HFFc6 (cell line): ENCODE data around the gene PTS. TPM values are rescaled to one million over a fixed set of nuclear protein-coding genes. Genes with fewer than 3 reads are reported as not detected.

ENCODE experiments used
- DNase-seq: peaks from one replicate; pipeline ENCODE4 v3.0.0-alpha.2; 2018
- H3K27ac Mint-ChIP-seq: 2 replicates; pipeline ENCODE4 v1.8.0; 2020; ENCODE audit warnings: mild to moderate bottlenecking, mixed read lengths
- H3K27me3 Mint-ChIP-seq: 2 replicates; pipeline ENCODE4 v1.8.0; 2021; ENCODE audit warnings: mild to moderate bottlenecking, moderate library complexity, mixed read lengths; ENCODE audit not compliant: insufficient read depth
- H3K36me3 Mint-ChIP-seq: 2 replicates; pipeline ENCODE4 v1.8.0; 2021; ENCODE audit warnings: low read depth, mixed read lengths
- H3K4me1 Mint-ChIP-seq: 2 replicates; pipeline ENCODE4 v1.8.0; 2020; ENCODE audit warnings: low read depth, mixed read lengths
- H3K4me3 Mint-ChIP-seq: 2 replicates; pipeline ENCODE4 v1.8.0; 2020; ENCODE audit warnings: mild to moderate bottlenecking, moderate library complexity, mixed read lengths
- H3K9me3 Mint-ChIP-seq: 2 replicates; pipeline ENCODE4 v1.8.0; 2020; ENCODE audit warnings: mild to moderate bottlenecking, mixed read lengths
- CTCF ChIP-seq: fragments of 200-600 bp; sonication (generic); IDR thresholded peaks from 2 replicates; pipeline ENCODE4 v1.5.0; 2021; ENCODE audit warnings: antibody characterized with exemption, mild to moderate bottlenecking
- total RNA-seq, 6 experiments: library from RNA; stranded (reverse); fragmentation: NEBNext Ultra II Directional; extraction: Animal tissue kit (Norgen Biotek cat#: 25700); gene quantifications; 2 replicates in 1 of 6; 3 replicates in 5 of 6; pipeline ENCODE4 v1.2.3, GENCODE V29; 2021

Gene PTS
- total RNA-seq, 6 experiments from 2014 or later, result 73.1 to 78.9 (median 75.7) TPM

- Mint-ChIP-seq H3K27ac (no peak overlapping the region), H3K4me3 (no peak overlapping the region), H3K4me1 (peaks cover 40% of the 10 kb centered on the region), H3K9me3 (no peaks in the 10 kb centered on the region), H3K36me3 (no peaks in the 10 kb centered on the region), H3K27me3 (no peaks in the 10 kb centered on the region)
- TF ChIP-seq CTCF, result no peak
- DNase-seq, result no peak
Measured at GRCh38 chr11:112213753-112214152, 12.5 kb upstream of the PTS start.

GRCh38 chr11:112215621-112216020 lies 10.6 kb upstream of the PTS start:
- H3K27ac Mint-ChIP-seq, result no peak overlapping the region
- H3K9me3 Mint-ChIP-seq, result no peaks in the 10 kb centered on the region
- H3K36me3 Mint-ChIP-seq, result no peaks in the 10 kb centered on the region
- H3K4me1 Mint-ChIP-seq, result peaks cover 46% of the 10 kb centered on the region
- no peak for TF ChIP-seq CTCF
- peaks cover 2% of the 10 kb centered on the region; the same call in 1 of the 2 replicates for H3K27me3 Mint-ChIP-seq
- no peak overlapping the region for H3K4me3 Mint-ChIP-seq
- no peak for DNase-seq

DNA sequence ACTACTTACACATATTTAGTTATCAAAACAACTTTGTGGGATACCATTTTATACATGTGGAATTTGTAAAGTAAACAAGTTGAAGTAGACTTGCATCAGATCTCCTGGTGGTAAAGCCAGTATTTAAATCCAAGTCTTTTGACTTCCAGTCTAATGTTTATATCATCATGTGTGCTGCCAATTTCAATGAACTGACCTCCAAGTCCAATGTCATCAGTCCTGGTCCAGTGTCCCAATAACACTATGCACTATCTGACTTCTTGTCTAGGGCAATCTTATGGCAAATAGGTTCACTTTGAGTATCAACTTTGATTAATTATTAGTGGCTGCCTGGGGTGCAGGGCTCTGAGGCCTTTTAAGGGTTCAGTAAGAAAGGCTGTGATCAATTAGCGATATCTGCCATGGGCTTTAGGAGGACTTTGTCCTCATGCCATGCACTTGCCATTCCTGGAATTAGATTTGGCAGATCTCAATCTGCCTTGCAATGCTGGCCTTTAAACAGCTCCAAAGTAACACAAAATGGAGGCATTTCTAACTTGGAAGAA lies 9.6 kb upstream of the PTS start:
- H3K4me1 Mint-ChIP-seq, result peaks cover 47% of the 10 kb centered on the region
- no peaks in the 10 kb centered on the region for H3K36me3 Mint-ChIP-seq
- peak overlapping the region; percentile 6; the same call in 1 of the 2 replicates for H3K27ac Mint-ChIP-seq
- H3K4me3 Mint-ChIP-seq, result no peak overlapping the region
- TF ChIP-seq CTCF, result no peak
- DNase-seq, result peak; percentile 43
- peaks cover 2% of the 10 kb centered on the region; the same call in 1 of the 2 replicates for H3K27me3 Mint-ChIP-seq
- H3K9me3 Mint-ChIP-seq, result no peaks in the 10 kb centered on the region

GRCh38 chr11:112219476-112220232 lies 6.6 kb upstream of the PTS start:
- Mint-ChIP-seq H3K4me3 (no peak overlapping the region), H3K36me3 (no peaks in the 10 kb centered on the region), H3K27me3 (peaks cover 2% of the 10 kb centered on the region), H3K9me3 (no peaks in the 10 kb centered on the region), H3K27ac (no peak overlapping the region), H3K4me1 (peaks cover 39% of the 10 kb centered on the region)
- peak; percentile 65 for DNase-seq
- peak; percentile 87 for TF ChIP-seq CTCF

- Mint-ChIP-seq H3K27ac (peak overlapping the region; percentile 14; the same call in 1 of the 2 replicates), H3K27me3 (peaks cover 6% of the 10 kb centered on the region), H3K4me1 (peaks cover 31% of the 10 kb centered on the region), H3K36me3 (no peaks in the 10 kb centered on the region), H3K9me3 (no peaks in the 10 kb centered on the region), H3K4me3 (no peak overlapping the region)
- no peak for TF ChIP-seq CTCF
- no peak for DNase-seq
Measured at GRCh38 chr11:112221274-112221835, 4.9 kb upstream of the PTS start.
